Measurements from ENCODE around the gene TAS2R50.

The TAS2R50 gene

DNA sequence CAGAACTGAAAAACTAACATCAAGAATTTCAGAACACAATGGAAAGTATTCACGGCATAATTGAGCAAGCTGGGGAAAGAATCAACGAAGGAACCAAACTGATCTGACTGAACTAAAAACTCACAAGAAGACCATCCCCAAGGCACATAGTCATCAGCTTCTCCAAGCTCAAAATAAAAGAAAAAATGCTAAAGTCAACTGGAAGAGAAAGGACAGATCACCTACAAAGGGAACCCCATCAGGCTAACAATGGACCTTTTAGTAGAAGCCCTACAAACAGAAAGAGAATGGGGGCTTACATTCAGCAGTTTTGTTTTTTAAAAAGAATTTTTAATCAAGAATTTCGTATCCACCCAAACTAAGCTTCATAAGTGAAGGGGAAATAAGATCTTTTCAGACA, 11.7 kb downstream of the TAS2R50 start:
- FAIRE-seq = no peak
- no peak for DNase-seq (ENCODE audit: insufficient read length, low spot score)

GRCh38 chr12:10968765-10969456, 17.8 kb downstream of the TAS2R50 start:
- DNase-seq (ENCODE audit: insufficient read length, low spot score) = no peak
- TF ChIP-seq CTCF (IDR thresholded peaks at IDR 0.05; ENCODE audit: insufficient read depth, missing control alignments) = no peak
- FAIRE-seq = no peak

More for the DNA sequence above, 11.7 kb downstream of the TAS2R50 start:
- TF ChIP-seq CTCF (IDR thresholded peaks at IDR 0.05; ENCODE audit: insufficient read depth, missing control alignments) = no peak

DNA sequence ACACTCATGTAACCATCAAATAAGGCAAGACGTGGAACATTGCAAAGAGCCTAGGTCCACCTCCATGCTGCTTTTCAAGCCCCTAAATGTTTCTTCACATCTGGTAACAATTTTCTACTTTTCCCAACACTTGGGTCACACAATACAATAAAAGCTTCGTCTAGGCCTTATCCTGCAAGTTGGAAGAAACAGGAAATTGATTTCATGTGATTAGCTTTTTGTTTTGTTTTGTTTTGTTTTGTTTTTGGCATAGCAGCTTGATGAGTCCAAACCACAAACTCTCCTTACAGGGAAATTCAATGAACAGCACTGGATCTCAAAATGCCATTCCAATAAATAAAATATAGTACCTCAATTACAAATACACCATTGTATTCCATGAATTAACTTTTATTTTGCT, 19.3 kb downstream of the TAS2R50 start:
- FAIRE-seq (no peak), DNase-seq (ENCODE audit: insufficient read length, low spot score) (no peak)
- no peak for TF ChIP-seq CTCF (IDR thresholded peaks at IDR 0.05; ENCODE audit: insufficient read depth, missing control alignments)

GRCh38 chr12:10966314-10966713, 20.4 kb downstream of the TAS2R50 start:
- DNase-seq (ENCODE audit: insufficient read length, low spot score) (no peak), FAIRE-seq (no peak)
- no peak for TF ChIP-seq CTCF (IDR thresholded peaks at IDR 0.05; ENCODE audit: insufficient read depth, missing control alignments)

- DNase-seq (ENCODE audit: insufficient read length, low spot score) (no peak), FAIRE-seq (peak; percentile 25)
- no peak for TF ChIP-seq CTCF (IDR thresholded peaks at IDR 0.05; ENCODE audit: insufficient read depth, missing control alignments)
Measured at GRCh38 chr12:10965476-10965875, 21.2 kb downstream of the TAS2R50 start.

GRCh38 chr12:10960211-10960610, 26.5 kb downstream of the TAS2R50 start:
- DNase-seq (ENCODE audit: insufficient read length, low spot score) (no peak), FAIRE-seq (no peak)
- no peak for TF ChIP-seq CTCF (IDR thresholded peaks at IDR 0.05; ENCODE audit: insufficient read depth, missing control alignments)

DNA sequence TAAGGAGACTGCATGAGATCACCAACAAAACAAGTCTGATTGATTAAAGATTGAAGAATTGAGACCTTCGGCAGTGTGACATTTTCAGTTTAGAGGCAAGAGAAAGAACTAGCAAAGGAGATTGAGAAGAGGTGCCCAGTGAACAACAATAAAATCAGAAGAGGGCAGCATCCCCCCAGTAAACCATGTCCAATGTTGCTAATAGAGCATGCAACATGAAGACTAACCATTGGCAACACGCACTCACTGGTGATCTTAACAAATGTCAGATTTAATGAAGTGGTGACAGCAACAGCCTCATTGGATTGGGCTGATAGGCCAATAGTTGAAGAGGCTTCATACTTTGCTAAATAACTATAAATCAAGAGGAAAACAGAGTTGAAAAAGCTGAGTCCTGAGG, 26.9 kb downstream of the TAS2R50 start:
- no peak for DNase-seq (ENCODE audit: insufficient read length, low spot score)
- no peak for TF ChIP-seq CTCF (IDR thresholded peaks at IDR 0.05; ENCODE audit: insufficient read depth, missing control alignments)
- FAIRE-seq = no peak

All from D721Med (cell line).